ENCODE measurements around the gene TXNRD1.

Gene TXNRD1

GRCh38 chr12:104353012-104353981 is 137.7 kb downstream of the TXNRD1 start:
- DNase-seq: no peak

GRCh38 chr12:104354167-104354867 is 138.7 kb downstream of the TXNRD1 start:
- DNase-seq: no peak

- no peak for DNase-seq
These were observed 139.4 kb downstream of the TXNRD1 start for GRCh38 chr12:104354868-104355570.

GRCh38 chr12:104355630-104356029 is 140.1 kb downstream of the TXNRD1 start:
- no peak for DNase-seq

GRCh38 chr12:104356231-104357115 is 140.9 kb downstream of the TXNRD1 start:
- no peak for DNase-seq

GRCh38 chr12:104357421-104357952 is 141.9 kb downstream of the TXNRD1 start:
- DNase-seq: peak; percentile 24

- DNase-seq: peak; percentile 41
These were observed 142.9 kb downstream of the TXNRD1 start for GRCh38 chr12:104358353-104359003.

- DNase-seq: no peak
These were observed 143.6 kb downstream of the TXNRD1 start for GRCh38 chr12:104359216-104359615.

- DNase-seq: no peak
These were observed 144.6 kb downstream of the TXNRD1 start for GRCh38 chr12:104360157-104360556.

GRCh38 chr12:104360983-104361707 is 145.6 kb downstream of the TXNRD1 start:
- no peak for DNase-seq

GRCh38 chr12:104365921-104366410 is 150.4 kb downstream of the TXNRD1 start:
- DNase-seq: no peak

GRCh38 chr12:104369708-104370107 is 154.1 kb downstream of the TXNRD1 start:
- DNase-seq: no peak

- DNase-seq: peak; percentile 59
These were observed 155.7 kb downstream of the TXNRD1 start for GRCh38 chr12:104371043-104371870.

GRCh38 chr12:104372061-104372720 is 156.6 kb downstream of the TXNRD1 start:
- DNase-seq: no peak

- DNase-seq: no peak
These were observed 157.2 kb downstream of the TXNRD1 start for GRCh38 chr12:104372721-104373335.

GRCh38 chr12:104374071-104374470 is 158.5 kb downstream of the TXNRD1 start:
- no peak for DNase-seq

GRCh38 chr12:104374806-104375205 is 159.2 kb downstream of the TXNRD1 start:
- no peak for DNase-seq

GRCh38 chr12:104375775-104376174 is 160.2 kb downstream of the TXNRD1 start:
- peak; percentile 19 for DNase-seq
